WERI-Rb-1 (cell line): ENCODE results near the gene PCMTD2.

ENCODE experiments used
- DNase-seq: peaks from one replicate; pipeline ENCODE4 v3.0.0-alpha.2; 2020
- H3K27ac ChIP-seq: fragments of 250-450 bp; sonication (Bioruptor Pico); 2 replicates; pipeline ENCODE4 v1.5.1; 2020; ENCODE audit warnings: mild to moderate bottlenecking, moderate library complexity
- H3K27me3 ChIP-seq: fragments of 250-450 bp; sonication (Bioruptor Pico); 2 replicates; pipeline ENCODE4 v1.5.1; 2021; ENCODE audit warnings: mild to moderate bottlenecking, low read depth, moderate library complexity; ENCODE audit not compliant: insufficient read depth, severe bottlenecking
- H3K36me3 ChIP-seq: fragments of 250-450 bp; sonication (Bioruptor Pico); 2 replicates; pipeline ENCODE4 v1.5.1; 2020; ENCODE audit warnings: mild to moderate bottlenecking, moderate library complexity
- H3K4me3 ChIP-seq: 2 replicates; pipeline ENCODE4 v1.5.1; 2011; ENCODE audit warnings: low read depth, mild to moderate bottlenecking, control low read depth, low read length
- H3K9me3 ChIP-seq: fragments of 250-450 bp; sonication (Bioruptor Pico); 2 replicates; pipeline ENCODE4 v1.5.1; 2021; ENCODE audit warnings: mild to moderate bottlenecking, moderate library complexity; ENCODE audit not compliant: severe bottlenecking
- CTCF ChIP-seq: IDR thresholded peaks from 2 replicates; pipeline ENCODE4 v1.5.1; 2011; ENCODE audit warnings: low read depth, mild to moderate bottlenecking, control low read depth, inconsistent platforms, low read length

The PCMTD2 gene

GRCh38 chr20:64247307-64247618 lies 8.3 kb upstream of the PCMTD2 start:
- Histone ChIP-seq H3K9me3 (no peaks in the 10 kb centered on the region), H3K27ac (no peak overlapping the region), H3K4me3 (no peak overlapping the region), H3K27me3 (no peaks in the 10 kb centered on the region), H3K36me3 (no peaks in the 10 kb centered on the region)
- no peak for TF ChIP-seq CTCF
- no peak for DNase-seq

- Histone ChIP-seq H3K27me3 (no peaks in the 10 kb centered on the region), H3K9me3 (no peaks in the 10 kb centered on the region), H3K27ac (no peak overlapping the region), H3K4me3 (no peak overlapping the region), H3K36me3 (no peaks in the 10 kb centered on the region)
- TF ChIP-seq CTCF: no peak
- DNase-seq: peak; percentile 17
Observed at GRCh38 chr20:64247970-64248841, 7.3 kb upstream of the PCMTD2 start.

GRCh38 chr20:64250027-64250426 lies 5.5 kb upstream of the PCMTD2 start:
- no peak for TF ChIP-seq CTCF
- Histone ChIP-seq H3K27ac (no peak overlapping the region), H3K27me3 (no peaks in the 10 kb centered on the region), H3K9me3 (no peaks in the 10 kb centered on the region), H3K4me3 (no peak overlapping the region), H3K36me3 (no peaks in the 10 kb centered on the region)
- DNase-seq: no peak

GRCh38 chr20:64253000-64253383 lies 2.6 kb upstream of the PCMTD2 start:
- DNase-seq: no peak
- H3K36me3 ChIP-seq: no peaks in the 10 kb centered on the region
- no peaks in the 10 kb centered on the region for H3K27me3 ChIP-seq
- no peak for TF ChIP-seq CTCF
- H3K4me3 ChIP-seq: no peak overlapping the region
- H3K9me3 ChIP-seq: no peaks in the 10 kb centered on the region
- no peak overlapping the region for H3K27ac ChIP-seq

GRCh38 chr20:64253443-64253842 lies 2.1 kb upstream of the PCMTD2 start:
- no peaks in the 10 kb centered on the region for H3K27me3 ChIP-seq

More at GRCh38 chr20:64253443-64253842, 2.1 kb upstream of the PCMTD2 start:
- H3K4me3 ChIP-seq: no peak overlapping the region
- no peak overlapping the region for H3K27ac ChIP-seq
- no peaks in the 10 kb centered on the region for H3K9me3 ChIP-seq
- TF ChIP-seq CTCF: no peak
- H3K36me3 ChIP-seq: no peaks in the 10 kb centered on the region
- DNase-seq: no peak
